ENCODE measurements around the gene STIM2. TPM values are rescaled to one million over a fixed set of nuclear protein-coding genes. Genes with fewer than 3 reads are reported as not detected.

The STIM2 gene
- polyA plus RNA-seq, 1 donor, result 46.6 TPM

- DNase-seq (ENCODE audit: low read depth), result no peak
Measured at GRCh38 chr4:26900765-26901164, 40.1 kb downstream of the STIM2 start.

DNA sequence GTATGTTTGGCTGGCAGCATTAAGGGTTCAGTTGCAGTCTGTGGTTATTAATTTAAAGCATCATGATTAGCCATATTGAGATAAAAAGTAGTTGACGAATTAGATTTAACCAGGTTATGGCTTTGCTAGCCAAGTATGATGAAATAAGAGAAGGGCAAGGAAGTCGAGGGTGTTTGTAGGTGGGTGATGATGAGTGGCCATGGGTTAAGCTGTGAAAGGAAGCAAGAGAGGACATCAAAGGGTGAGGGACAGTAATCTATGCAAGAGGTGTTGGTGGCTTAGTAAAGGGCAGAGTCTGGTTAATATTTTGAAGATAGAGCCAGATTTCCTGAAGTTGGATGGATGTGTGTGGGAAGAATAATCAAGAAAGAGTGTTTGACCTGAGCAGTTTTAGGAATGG, 44.5 kb downstream of the STIM2 start:
- DNase-seq (ENCODE audit: low read depth), result no peak

- DNase-seq (ENCODE audit: low read depth), result no peak
Measured at GRCh38 chr4:26907731-26908599, 47.3 kb downstream of the STIM2 start.

- no peak for DNase-seq (ENCODE audit: low read depth)
Measured at GRCh38 chr4:26909369-26909768, 48.7 kb downstream of the STIM2 start.

DNA sequence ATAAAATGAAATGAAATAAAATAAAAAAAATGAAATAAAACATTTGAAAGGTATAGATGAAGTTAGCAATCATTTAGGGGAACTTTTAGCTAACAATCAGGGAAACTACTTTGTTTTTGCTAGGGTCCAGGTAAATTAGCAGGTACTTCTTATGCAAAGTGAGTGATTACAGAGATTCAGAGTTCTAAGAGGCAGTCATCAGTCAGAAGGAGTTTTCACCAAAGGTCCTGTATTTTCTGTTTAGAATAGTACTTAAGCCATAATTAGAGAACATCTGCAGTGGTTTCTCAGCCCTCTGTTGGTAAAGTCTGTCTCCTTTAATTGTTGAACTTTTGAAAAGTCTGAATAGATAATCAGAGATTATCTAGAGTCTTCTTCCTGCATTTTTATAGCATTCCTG, 50.6 kb downstream of the STIM2 start:
- DNase-seq (ENCODE audit: low read depth), result no peak

- DNase-seq (ENCODE audit: low read depth), result no peak
Measured at GRCh38 chr4:26912069-26912468, 51.4 kb downstream of the STIM2 start.

- no peak for DNase-seq (ENCODE audit: low read depth)
Measured at GRCh38 chr4:26912810-26913209, 52.2 kb downstream of the STIM2 start.

DNA sequence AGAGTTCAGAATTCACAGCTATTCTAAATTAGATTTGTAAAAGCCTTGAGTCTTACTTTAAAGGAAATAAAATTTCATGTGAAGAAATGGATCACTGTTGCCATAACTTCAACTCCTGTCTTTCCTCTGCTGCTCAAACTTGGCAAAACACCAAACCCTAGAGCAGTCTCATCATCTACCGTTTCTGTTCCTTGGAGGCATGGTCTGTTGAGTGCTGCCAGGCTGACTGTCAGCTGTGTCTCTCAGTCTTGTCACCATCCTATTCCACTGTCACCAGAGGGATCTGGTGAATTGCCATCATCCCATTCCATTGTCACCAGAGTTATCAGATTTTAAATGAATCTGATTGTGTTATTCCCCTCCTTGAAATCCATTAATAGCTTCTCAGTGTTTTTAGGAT, 55.6 kb downstream of the STIM2 start:
- DNase-seq (ENCODE audit: low read depth), result no peak

- no peak for DNase-seq (ENCODE audit: low read depth)
Measured at GRCh38 chr4:26930964-26931363, 70.3 kb downstream of the STIM2 start.

- DNase-seq (ENCODE audit: low read depth), result no peak
Measured at GRCh38 chr4:26931451-26931850, 70.8 kb downstream of the STIM2 start.

DNA sequence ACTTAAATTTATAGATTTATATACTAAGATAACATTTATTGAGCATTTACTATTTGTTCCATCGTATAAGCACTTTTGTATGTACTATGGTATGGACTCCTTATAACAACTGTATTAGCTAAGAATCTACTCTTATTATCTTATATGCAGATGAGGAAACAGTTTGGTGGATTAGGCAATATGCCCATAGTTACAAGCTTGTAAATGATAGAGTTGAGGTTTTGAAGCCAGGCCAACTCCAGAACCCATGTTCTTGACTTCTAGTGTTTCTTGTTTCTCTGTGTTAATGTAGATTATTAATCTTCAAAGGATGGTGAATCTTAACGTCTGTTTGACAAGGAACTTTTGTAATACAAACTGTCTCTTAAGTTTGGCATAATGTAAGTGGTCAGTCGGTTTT, 71.3 kb downstream of the STIM2 start:
- DNase-seq (ENCODE audit: low read depth), result no peak

DNA sequence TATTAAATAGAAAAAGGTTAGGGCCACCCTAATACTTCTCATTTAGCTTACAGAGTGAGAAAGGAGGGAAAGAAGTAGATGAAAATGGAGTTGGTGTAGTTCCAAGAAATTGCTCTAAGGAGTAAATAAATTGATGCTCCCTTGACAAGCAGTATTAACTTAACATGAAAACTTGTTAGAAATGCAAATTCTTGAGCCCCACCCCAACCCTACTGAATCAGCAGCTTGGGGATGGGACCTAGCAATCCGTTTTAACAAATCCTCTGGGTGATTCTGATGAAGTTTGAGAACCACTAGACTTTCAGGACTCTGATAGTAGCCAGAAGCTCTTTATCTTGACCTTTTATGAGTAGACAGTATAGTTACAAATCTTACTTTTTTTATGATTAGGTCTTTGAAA, 74.8 kb downstream of the STIM2 start:
- no peak for DNase-seq (ENCODE audit: low read depth)

GRCh38 chr4:26936284-26937065, 75.8 kb downstream of the STIM2 start:
- DNase-seq (ENCODE audit: low read depth), result no peak

- no peak for DNase-seq (ENCODE audit: low read depth)
Measured at GRCh38 chr4:26937139-26937538, 76.5 kb downstream of the STIM2 start.

DNA sequence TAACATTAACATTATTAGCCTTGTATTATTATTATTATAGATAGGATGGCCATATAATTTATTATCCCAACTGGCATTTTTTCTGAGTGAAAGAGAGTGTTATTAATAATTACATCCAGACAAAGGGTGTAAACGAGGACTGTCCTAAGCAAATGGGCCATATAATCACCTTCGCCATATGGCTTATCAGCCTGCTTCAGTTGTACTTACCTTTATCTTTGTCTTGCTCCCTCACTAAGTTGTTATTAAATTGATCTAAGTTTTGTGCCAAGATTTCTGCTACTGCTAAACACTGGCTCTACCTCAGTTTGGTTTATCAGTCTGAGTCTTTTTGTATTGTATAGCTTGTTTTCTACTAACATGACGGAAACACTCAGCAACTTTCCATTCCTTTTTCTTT, 76.9 kb downstream of the STIM2 start:
- DNase-seq (ENCODE audit: low read depth), result no peak

- no peak for DNase-seq (ENCODE audit: low read depth)
Measured at GRCh38 chr4:26938516-26938915, 77.9 kb downstream of the STIM2 start.

GRCh38 chr4:26941951-26942350, 81.3 kb downstream of the STIM2 start:
- DNase-seq (ENCODE audit: low read depth), result no peak

- no peak for DNase-seq (ENCODE audit: low read depth)
Measured at GRCh38 chr4:26942871-26943270, 82.2 kb downstream of the STIM2 start.

DNA sequence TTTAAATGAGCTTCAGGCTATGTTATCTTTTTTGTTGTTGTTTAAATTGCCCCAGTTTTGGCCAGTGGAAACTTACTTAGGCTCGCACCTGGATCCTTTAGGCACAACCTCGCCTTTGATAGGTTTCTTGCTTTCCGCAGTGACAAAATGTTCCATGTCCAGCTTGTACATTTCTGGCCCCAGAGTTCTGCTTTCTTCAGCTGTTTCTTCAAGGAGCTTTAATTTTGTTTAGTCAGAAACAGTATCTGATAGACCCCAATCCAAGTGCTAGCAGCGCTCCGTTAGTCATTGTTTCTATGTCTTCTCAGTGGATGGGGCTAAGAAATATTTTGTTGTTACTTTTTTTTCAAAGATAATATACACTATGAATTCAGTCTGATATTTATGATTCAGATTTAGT, 82.8 kb downstream of the STIM2 start:
- DNase-seq (ENCODE audit: low read depth), result no peak

- no peak for DNase-seq (ENCODE audit: low read depth)
Measured at GRCh38 chr4:26945794-26946193, 85.2 kb downstream of the STIM2 start.

DNA sequence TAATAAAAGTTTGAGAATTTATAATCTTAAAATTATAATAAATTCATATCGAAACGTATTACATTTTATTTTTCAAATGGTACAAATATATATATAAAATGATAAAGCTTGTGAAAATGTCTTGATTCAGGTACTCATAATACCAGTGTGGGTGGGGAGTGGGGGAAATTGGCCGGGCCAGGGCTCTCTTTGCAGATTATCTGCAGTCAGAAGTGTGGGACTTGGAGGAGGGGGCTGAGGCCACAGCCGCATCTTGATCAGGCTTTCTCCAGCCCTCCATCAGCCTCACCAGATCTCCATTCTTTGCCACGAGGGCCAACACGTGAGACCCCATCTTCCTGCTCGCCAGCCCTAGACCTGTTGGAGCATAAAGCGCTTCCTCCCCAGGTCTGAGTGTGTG, 86.7 kb downstream of the STIM2 start:
- DNase-seq (ENCODE audit: low read depth), result no peak

DNA sequence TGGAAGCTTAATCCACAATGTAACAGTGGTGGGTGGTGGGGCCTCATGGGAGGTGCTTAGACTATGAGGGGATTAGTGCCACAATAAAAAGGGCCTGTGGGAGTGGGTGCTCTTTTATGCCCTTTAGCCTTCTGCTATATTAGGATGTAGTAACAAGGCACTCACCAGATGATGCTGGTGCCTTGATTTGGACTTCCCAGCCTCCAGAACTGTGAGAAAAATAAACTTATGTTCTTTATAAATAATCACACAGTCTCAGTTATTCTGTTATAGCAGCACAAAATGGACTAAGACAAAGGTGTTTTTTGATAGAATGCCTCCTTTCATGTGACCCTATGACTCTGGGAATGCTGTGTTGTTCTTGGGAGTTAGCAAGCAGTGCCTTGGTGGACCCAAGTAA, 89.8 kb downstream of the STIM2 start:
- DNase-seq (ENCODE audit: low read depth), result no peak

GRCh38 chr4:26952891-26953290, 92.2 kb downstream of the STIM2 start:
- DNase-seq (ENCODE audit: low read depth), result no peak

All from forelimb muscle (tissue), 1 donor.